Heart left ventricle (tissue), 13 donors: ENCODE measurements around the gene SNRPD1.

Experiments
- CTCF ChIP-seq, 12 donors: fragments of 200-600 bp; sonication (generic) in 4 of 12; IDR thresholded peaks; one replicate each; pipeline versions ENCODE4 v1.5.0 to v1.8.0; 2018 to 2022; ENCODE audit warnings: antibody characterized with exemption in 12 of 12, mild to moderate bottlenecking in 5 of 12
- POLR2A ChIP-seq, 2 donors: fragments of 450-650 bp; IDR thresholded peaks; one replicate each; pipeline ENCODE4 v1.6.1; 2017; ENCODE audit warnings: antibody characterized with exemption in 2 of 2, mild to moderate bottlenecking in 2 of 2, moderate library complexity in 2 of 2
- donor health status: ischemic (EF 13 %, LVEDD 7.1; RV severe dilation, severe dysfunction).
- donor health status: DM: no; HTN: yes; CAD: no.
- donor health status: DM: no; HTN: no; CAD: no.
- donor health status: ischemic (EF 25% LVEDD 6.9; RV normal size, moderate dysfunction).
- donor health status: ischemic (EF 25% LVEDD 5.7; RV mildly dilated, moderate dysfunction).
- donor health status: ischemic (EF 35%, LVEDD 5.7; RV mildly dilated, moderate dysfunction).
- donor health status: nonischemic (EF 11% LVEDD 7.7; RV severe dilation, severe dysfunction).
- donor health status: DM: yes; HTN: yes; CAD: no.
- donor health status: PGD.
- donor health status: ischemic (EF 29% LVEDD 5.4; RV normal size, mild dysfunction).
- donor health status: nonischemic (EF 23%, LVEDD 6.1; RV moderate dilation, normal function).

GRCh38 chr18:21636769-21637168 lies 24.7 kb downstream of the SNRPD1 start:
- TF ChIP-seq POLR2A (IDR thresholded peaks at IDR 0.05) (no peak), CTCF (IDR thresholded peaks at IDR 0.05) (no peak)
